Retinal pigment epithelial cell (primary cell): Measurements from ENCODE around the gene RIN2.

ENCODE experiments used
- DNase-seq: peaks from one replicate; pipeline ENCODE4 v3.0.0-alpha.2; 2010; ENCODE audit warnings: low read depth
- H3K4me3 ChIP-seq: 2 replicates; pipeline ENCODE4 v1.5.1; 2011; ENCODE audit warnings: mild to moderate bottlenecking, low read length, control low read depth, moderate library complexity
- TF ChIP-seq, protein P1 (sequence below): conservative IDR thresholded peaks from 2 replicates; pipeline ENCODE4 v1.5.1; 2011; ENCODE audit warnings: low read depth, low read length, control low read depth, inconsistent platforms

Gene RIN2

DNA sequence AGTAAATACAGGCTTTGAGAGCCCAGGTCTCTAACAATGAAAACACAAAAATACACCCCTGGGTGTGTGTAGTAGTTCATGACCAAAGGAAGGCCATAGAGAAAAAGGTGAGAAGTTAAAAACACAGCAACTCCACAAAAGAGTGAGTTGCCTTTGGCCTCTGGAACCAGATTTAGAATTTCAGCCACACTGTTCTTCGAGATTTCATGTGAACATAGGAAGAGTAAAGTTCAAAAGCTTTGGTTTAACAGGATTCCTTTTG, 43.5 kb upstream of the RIN2 start:
- no peak overlapping the region for H3K4me3 ChIP-seq
- TF ChIP-seq, protein P1, sequence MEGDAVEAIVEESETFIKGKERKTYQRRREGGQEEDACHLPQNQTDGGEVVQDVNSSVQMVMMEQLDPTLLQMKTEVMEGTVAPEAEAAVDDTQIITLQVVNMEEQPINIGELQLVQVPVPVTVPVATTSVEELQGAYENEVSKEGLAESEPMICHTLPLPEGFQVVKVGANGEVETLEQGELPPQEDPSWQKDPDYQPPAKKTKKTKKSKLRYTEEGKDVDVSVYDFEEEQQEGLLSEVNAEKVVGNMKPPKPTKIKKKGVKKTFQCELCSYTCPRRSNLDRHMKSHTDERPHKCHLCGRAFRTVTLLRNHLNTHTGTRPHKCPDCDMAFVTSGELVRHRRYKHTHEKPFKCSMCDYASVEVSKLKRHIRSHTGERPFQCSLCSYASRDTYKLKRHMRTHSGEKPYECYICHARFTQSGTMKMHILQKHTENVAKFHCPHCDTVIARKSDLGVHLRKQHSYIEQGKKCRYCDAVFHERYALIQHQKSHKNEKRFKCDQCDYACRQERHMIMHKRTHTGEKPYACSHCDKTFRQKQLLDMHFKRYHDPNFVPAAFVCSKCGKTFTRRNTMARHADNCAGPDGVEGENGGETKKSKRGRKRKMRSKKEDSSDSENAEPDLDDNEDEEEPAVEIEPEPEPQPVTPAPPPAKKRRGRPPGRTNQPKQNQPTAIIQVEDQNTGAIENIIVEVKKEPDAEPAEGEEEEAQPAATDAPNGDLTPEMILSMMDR = no peak

DNA sequence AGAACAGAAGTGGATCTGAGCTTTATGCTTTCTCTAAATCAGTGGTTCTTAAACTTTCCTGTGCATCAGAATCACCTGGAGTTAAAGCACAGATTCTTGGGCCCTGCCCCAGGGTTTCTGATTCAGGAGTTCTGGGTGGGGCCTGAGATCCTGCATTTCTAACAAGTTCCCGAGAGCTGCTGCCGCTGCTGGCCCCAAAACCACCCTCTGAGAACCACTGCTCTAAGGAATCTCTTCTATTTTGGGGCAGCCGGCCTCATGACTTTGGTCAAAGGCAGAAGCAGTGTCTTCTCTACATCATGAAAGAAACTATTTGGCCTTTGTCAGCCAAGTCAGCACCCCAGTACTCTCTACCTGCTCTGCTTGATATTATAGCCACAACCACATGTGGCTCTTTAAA, 42.1 kb upstream of the RIN2 start:
- TF ChIP-seq, protein P1 = no peak
- no peak overlapping the region for H3K4me3 ChIP-seq
- DNase-seq = no peak

More for the DNA sequence above, 43.5 kb upstream of the RIN2 start:
- no peak for DNase-seq

DNA sequence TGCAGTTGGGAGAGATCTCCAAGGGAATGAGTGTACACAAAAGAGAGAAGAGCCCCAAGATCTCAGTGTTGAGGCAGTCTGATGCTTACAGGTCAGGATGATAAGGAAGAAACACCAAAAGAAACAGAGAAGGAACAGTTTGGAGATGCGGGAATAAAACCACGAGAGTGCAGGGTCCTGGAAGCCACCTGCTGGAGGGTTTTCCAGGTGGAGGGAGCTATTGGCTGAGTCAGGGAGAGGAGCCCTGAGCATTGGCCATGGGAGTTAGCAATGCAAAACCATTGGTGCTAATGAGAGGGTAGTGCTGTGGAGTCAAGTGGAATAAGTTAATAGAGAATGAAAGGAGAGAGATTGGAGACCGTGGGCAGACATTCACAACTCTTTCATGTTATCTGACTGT, 39.2 kb upstream of the RIN2 start:
- no peak overlapping the region for H3K4me3 ChIP-seq
- DNase-seq = no peak
- TF ChIP-seq, protein P1 = no peak

DNA sequence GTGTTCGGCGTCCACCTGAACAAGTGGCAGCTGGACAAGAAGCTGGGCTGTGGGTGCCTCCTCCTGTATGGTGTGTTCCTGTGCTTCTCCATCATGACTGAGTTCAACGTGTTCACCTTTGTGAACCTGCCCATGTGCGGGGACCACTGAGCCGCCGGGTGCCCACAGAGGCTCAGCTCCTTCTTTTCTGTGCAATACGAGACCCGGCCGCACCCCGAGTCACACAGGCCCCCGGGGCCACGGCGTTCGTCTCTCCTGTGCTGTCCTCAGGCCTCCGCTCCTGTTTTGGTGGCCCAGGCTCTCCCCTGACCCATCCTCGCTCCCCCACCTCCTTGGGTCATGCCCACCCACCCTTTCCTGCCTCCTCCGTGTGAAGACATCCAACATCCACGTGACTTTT, 37.1 kb upstream of the RIN2 start:
- no peak for DNase-seq
- TF ChIP-seq, protein P1 = no peak
- H3K4me3 ChIP-seq = no peak overlapping the region

DNA sequence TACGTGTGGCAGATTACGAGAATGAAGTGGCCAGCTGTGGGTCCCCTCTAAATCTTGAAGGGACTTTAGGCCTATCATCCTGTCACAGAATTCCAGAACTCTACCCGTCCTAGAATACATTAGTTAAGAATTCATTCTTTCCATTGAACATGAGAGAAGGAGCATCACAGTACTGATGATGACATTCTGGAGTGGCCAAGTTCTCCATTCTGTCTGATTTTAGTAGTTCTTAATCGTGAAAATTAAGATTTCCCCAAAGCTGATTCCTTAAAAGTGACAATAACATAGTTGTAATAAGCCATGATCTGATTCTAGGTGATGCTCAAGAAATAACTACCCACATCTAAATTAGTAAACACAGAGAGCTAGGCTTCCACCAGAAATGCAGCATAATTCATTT, 35.0 kb upstream of the RIN2 start:
- TF ChIP-seq, protein P1 = no peak
- no peak overlapping the region for H3K4me3 ChIP-seq
- no peak for DNase-seq

GRCh38 chr20:19723813-19724430, 34.1 kb upstream of the RIN2 start:
- no peak for DNase-seq
- H3K4me3 ChIP-seq = no peak overlapping the region
- TF ChIP-seq, protein P1 = no peak

- no peak for DNase-seq
- no peak overlapping the region for H3K4me3 ChIP-seq
- TF ChIP-seq, protein P1 = no peak
Measured at GRCh38 chr20:19725373-19725772, 32.7 kb upstream of the RIN2 start.
